Renal cortical epithelial cell (primary cell): Measurements from ENCODE around the gene OR4D5. TPM values are rescaled to one million over a fixed set of nuclear protein-coding genes. Genes with fewer than 3 reads are reported as not detected.
A peak's percentile ranks its signal among the peaks of the same experiment; 100 is the strongest.

Experiments
- DNase-seq: peaks from one replicate; pipeline ENCODE4 v3.0.0-alpha.2; 2011; ENCODE audit warnings: low read depth
- total RNA-seq: library from RNA; depleted of rRNA; stranded (reverse); fragments of >200 nt; gene quantifications from 2 replicates; pipeline ENCODE4 v1.2.3, GENCODE V29; 2014

Gene OR4D5
- total RNA-seq: not detected in 2 replicates

- no peak for DNase-seq
These were observed at the start of gene OR4D5 for GRCh38 chr11:123939317-123939716. Gene OR4D5 (plus strand): TSS chr11:123939617. CDS start chr11:123939617, 0 bp downstream.

DNA sequence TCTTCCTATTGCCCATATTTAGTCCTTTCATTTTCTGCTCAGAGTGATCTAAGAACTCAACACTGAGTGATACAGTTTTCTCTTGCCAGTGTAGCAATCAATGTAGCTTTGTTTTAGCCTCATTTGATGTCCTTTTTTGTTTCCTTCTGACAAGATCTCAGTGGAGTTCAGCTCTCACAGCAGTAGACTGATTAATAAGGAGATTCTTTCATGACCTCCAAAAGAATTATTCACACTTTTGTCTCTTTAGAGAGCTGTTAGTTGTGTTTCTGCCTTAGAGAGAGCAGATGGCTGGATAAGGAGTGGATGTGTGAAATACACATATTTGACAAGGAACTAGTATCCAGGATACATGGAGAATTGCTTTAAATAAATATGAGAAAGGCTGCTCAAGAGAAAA, 47.4 kb upstream of the OR4D5 start:
- DNase-seq: no peak

DNA sequence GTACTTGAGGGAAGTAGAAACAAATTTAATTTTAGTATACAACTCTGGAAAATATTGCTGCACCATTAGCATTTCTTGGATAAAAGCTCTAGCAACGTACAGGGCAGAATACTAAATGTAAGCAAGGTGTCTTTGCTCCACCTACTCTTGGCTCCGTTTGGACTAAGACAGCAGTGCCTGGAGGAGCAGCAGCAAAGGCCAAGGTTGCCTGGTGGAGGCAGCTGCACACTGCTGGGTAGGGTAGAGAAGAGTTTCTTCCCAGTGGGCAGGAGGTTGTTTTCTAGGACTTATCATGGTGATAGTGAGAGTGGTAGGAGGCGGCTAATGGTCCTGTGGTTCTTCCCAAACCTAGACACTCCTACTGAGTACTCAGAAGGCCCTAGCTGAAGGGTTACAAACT, 39.6 kb upstream of the OR4D5 start:
- no peak for DNase-seq

- no peak for DNase-seq
These were observed 37.5 kb upstream of the OR4D5 start, which contains the start of gene OR8D4 for GRCh38 chr11:123901867-123902266. Gene OR8D4 (plus strand): TSS chr11:123902167. CDS start chr11:123906432, 4,265 bp downstream.

DNA sequence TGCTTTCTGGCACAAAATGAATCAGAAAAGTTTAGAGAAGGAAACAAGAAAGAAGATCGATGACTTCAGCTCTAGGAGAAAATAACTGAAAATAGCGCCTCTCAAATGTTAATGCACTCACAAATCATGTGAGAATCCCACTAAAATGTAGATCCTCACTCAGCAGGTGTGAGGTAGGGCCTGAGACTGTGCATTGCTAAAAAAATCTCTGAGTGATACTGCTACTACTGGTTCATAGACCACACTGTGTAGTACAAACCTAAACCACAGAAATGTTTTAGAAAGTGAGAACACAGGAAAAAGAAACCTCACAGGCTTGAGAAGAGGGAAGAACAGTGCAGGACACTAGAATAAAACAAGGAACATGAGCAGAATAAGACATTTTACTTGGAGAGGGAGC, 35.5 kb upstream of the OR4D5 start:
- DNase-seq: no peak

DNA sequence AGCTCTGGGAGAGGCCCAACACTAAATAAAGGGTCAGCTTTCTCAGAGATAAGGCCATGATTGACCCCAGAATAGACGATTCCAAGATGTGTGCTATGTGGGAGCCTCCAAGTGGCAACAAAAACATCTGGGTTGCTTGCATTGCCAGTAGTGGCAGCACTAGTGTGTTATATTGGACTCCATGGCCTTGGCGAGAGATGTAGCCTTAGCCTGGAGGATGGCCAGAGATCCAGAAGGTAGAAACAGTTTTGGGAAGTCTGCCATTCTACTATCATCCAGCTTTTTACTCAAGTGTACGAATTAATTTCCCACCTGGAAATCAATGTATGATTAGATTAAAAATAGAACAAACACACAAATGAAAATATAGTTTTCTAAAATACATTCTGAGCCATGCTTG, 34.5 kb upstream of the OR4D5 start:
- DNase-seq: no peak

DNA sequence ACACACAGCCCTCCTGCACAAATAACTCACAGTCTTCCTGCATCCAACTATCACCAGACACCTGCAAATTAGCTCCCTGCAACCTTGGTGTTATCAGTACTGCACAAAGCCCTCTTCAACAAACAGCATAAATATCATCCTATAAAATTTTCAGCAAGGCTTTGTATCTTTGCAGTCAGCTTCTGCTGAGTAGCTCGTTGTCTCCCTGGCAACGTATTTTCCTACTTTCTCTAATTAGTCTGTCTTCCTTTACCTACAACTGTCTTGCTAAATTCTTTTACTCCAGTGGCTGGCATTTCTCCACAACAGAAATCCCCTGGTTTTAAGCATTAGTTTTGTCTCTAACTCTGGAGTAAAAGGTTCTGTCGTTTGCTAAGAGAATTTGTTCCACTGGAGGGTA, 33.6 kb upstream of the OR4D5 start:
- no peak for DNase-seq

DNA sequence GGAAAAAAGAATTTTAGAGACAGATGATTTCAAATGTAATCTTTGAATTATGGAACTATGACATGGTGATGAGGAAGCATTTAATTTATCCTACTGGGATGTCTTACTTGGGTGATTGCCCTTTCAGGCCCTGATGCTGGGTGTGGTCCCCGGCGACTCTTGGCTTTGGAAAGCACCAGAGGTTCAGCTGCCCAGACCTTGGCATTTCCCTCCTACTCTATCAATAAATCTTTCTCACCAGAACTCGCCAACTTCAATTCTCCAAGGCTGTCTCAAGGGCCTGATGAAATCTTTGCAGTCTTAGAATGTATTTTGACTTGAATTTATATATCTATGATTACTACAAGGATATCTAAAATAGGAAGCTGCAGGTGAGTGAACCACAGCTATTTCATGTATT, 18.5 kb upstream of the OR4D5 start:
- no peak for DNase-seq

GRCh38 chr11:123924027-123924426, 15.4 kb upstream of the OR4D5 start:
- no peak for DNase-seq

GRCh38 chr11:123942413-123942812, 3.0 kb downstream of the OR4D5 start:
- DNase-seq: no peak

GRCh38 chr11:123943738-123944137, 4.3 kb downstream of the OR4D5 start, which contains the start of gene OR6T1:
Gene OR6T1 (minus strand): TSS chr11:123943838. CDS start chr11:123943838, 0 bp downstream.
- DNase-seq: no peak

GRCh38 chr11:123945132-123945531, 5.7 kb downstream of the OR4D5 start:
- DNase-seq: no peak

DNA sequence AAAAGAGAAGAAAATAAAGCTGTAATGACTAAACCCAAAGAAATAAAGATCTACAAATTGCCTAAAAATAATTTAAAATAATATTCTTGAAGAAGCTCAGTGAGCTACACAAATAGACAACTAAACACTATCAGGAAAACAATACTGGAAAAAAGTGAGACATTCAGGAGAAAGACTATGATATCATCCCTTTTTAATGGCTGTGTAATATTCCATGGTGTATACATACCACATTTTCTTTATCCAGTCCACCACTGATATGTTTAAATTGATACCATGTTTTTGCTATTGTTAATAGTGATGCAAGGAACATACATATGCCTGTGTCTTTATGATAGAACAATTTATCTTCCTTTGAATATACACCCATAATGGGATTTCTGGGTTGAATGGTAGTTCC, 17.3 kb downstream of the OR4D5 start:
- DNase-seq: no peak

DNA sequence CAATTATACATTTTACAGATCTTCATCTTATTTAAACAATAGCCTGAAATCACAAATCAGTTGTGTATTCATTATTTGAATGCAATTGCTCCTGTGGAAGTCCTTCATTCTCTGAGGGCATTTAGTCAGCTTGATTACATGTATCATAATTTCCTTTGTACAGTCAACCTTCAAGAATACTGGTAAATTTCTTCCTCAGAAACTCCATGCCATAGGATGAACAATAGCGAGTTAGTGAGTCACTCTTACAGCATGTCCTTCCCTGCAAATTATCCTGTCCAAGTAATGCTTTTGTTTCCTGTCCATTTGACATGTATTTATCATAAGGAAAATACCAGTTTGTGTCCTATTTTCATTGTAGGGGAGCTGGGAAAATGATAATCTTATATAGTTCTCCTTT, 34.4 kb downstream of the OR4D5 start:
- DNase-seq: peak; percentile 84

GRCh38 chr11:123976770-123977560, 37.5 kb downstream of the OR4D5 start:
- DNase-seq: no peak

GRCh38 chr11:123977731-123978347, 38.4 kb downstream of the OR4D5 start, which contains the start of gene OR10S1:
Gene OR10S1 (minus strand): TSS chr11:123977781. CDS start chr11:123977664, 117 bp downstream.
- peak; percentile 25 for DNase-seq

DNA sequence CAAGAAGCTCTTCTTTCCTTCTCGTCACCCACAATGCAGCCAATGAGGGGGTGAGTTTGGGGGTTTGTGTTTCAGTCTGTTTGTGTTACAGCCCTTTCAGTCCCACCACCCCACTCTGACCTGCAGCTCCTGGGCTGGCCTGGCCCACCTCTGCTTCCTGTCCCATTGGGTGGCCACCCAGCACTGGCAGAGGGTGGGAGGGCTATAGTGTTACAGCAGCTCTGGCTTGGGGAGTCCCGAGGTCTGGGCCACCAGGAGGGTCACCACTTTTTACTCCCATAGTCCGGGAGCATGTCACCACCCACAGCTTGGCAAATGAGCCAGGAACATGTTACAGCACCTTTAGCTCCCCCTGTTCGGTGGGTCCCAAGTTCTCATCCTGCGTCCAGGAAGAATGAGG, 39.9 kb downstream of the OR4D5 start:
- DNase-seq: no peak

Other genes starting within 250 kb of the OR4D5 start
- 3.1 and 7.8 TPM in 2 replicates for gene ZNF202, start 198.0 kb upstream of the OR4D5 start, total RNA-seq
- not detected in 2 replicates for gene OR6X1, start 185.1 kb upstream of the OR4D5 start, total RNA-seq
- gene OR6M1, start 133.3 kb upstream of the OR4D5 start, total RNA-seq: not detected in 2 replicates
- not detected in 2 replicates for gene TMEM225, start 53.9 kb upstream of the OR4D5 start, total RNA-seq
- gene OR8D4, start 37.5 kb upstream of the OR4D5 start, total RNA-seq: not detected in 2 replicates
- not detected in 2 replicates for gene OR6T1, start 4.2 kb downstream of the OR4D5 start, total RNA-seq
- not detected in 2 replicates for gene OR10S1, start 38.2 kb downstream of the OR4D5 start, total RNA-seq
- gene OR10G6, start 55.5 kb downstream of the OR4D5 start, total RNA-seq: not detected in 2 replicates
- not detected in 2 replicates for gene OR10G4, start 73.4 kb downstream of the OR4D5 start, total RNA-seq
- not detected in 2 replicates for gene OR10G9, start 83.4 kb downstream of the OR4D5 start, total RNA-seq
- gene OR10G8, start 87.2 kb downstream of the OR4D5 start, total RNA-seq: not detected in 2 replicates
- gene OR10G7, start 101.7 kb downstream of the OR4D5 start, total RNA-seq: not detected in 2 replicates
- 32.1 and 45.7 TPM in 2 replicates for gene VWA5A, start 175.8 kb downstream of the OR4D5 start, total RNA-seq
- not detected in 2 replicates for gene OR10D3, start 243.7 kb downstream of the OR4D5 start, total RNA-seq